Measurements from ENCODE around the gene LZTS3.
"Not testable (repeated sequence)": the region's sequence is repeated elsewhere in the genome, so short reads cannot be mapped to it uniquely, and the experiment has no call there.

The LZTS3 gene

DNA sequence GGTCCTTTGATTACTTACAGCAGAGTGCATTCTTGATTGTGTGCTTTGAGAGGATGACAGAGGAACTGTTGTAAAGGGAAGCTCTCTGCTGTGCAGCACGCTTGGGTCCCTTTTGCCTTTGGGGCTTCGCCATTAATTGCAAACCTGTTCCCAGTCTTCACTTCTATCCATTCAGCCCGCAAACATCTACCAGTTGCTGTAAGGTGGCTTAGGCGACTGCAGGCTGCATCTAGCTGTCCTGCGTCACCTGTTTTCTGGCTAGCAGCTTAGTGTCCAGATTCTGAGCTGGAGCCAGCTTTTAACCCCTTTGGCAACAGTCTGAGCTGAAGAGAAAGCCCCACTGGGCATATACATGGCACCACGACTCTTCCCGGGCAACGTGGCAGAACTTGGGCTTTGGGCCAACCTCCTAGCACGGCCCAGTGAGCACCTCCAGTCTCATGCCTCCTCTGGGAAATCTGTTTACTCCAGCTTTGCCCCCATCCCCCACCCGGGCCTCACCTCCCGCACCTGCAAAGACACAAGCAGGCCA lies 11.2 kb downstream of the LZTS3 start:
- H3K27ac ChIP-seq (ENCODE audit: low read depth, low read length) = no peak overlapping the region

DNA sequence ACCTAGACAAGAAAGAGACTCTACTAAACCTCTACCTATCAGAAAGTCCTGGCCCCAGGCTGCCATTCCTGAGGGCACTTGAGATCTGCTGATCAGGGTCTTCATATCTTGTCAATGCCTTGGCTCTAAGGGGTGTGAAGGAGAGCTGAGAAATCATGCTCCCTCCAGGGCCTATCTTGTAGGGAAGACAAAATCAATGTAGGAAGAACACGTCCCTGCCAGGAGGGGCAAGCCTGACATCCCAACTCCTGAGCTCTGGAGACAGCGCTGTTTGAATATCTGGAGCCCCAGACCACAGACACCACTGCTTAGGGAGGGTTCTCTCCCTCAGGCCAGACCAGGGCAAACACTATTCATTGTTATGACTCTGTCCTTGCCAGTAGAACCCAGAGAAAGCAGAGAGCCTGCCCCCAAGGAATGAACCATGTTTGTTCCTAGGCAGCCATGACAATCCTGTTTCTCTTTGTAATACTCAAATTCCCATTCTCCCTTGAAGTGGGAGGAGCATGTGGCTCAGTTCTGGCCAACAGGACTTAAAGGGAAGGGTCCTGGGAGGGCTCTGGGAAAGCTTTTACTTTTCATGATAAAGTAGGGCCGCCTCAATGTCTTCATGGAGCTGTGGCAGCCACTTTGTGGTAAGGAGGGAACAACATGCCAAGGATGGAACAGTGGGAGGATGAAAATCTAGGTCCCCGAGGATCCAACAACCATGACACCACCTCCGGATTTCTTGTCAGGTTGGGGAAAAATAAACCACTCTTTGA lies 11.9 kb downstream of the LZTS3 start:
- no peak overlapping the region for H3K4me3 ChIP-seq (ENCODE audit: low read length)
- peaks cover 14% of the 10 kb centered on the region for H3K4me1 ChIP-seq (ENCODE audit: control insufficient read depth, insufficient read depth, low read length)
- H3K27ac ChIP-seq (ENCODE audit: low read depth, low read length) = no peak overlapping the region

More for the DNA sequence above, 11.2 kb downstream of the LZTS3 start:
- Histone ChIP-seq H3K4me3 (ENCODE audit: low read length) (no peak overlapping the region), H3K36me3 (ENCODE audit: control insufficient read depth, insufficient read depth, low read length) (no peaks in the 10 kb centered on the region), H3K27me3 (ENCODE audit: control insufficient read depth, insufficient read depth, low read length) (no peaks in the 10 kb centered on the region), H3K9ac (ENCODE audit: low read length) (no peak overlapping the region), H3K4me1 (ENCODE audit: control insufficient read depth, insufficient read depth, low read length) (peaks cover 14% of the 10 kb centered on the region)

DNA sequence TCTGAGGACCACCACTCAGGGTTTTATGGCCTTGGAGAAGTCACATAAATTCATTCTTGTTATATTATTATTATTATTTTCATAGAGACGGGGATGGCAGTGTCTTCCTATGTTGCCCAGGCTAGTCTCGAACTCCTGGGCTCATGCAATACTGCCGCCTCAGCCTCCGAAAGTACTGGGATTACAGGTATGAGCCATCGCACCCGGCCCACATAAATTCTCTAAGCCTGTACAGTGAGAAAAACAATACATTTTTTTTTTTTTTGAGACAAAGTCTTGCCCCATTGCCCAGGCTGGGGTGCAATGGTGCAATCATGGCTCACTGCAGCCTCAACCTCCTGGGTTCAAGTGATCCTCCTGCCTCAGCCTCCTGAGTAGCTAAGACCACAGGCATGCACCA lies 12.9 kb downstream of the LZTS3 start:
- no peaks in the 10 kb centered on the region for H3K27me3 ChIP-seq (ENCODE audit: control insufficient read depth, insufficient read depth, low read length)
- H3K27ac ChIP-seq (ENCODE audit: low read depth, low read length) = no peak overlapping the region
- H3K36me3 ChIP-seq (ENCODE audit: control insufficient read depth, insufficient read depth, low read length) = no peaks in the 10 kb centered on the region
- H3K4me1 ChIP-seq (ENCODE audit: control insufficient read depth, insufficient read depth, low read length) = peaks cover 14% of the 10 kb centered on the region
- H3K9ac ChIP-seq (ENCODE audit: low read length) = no peak overlapping the region
- no peak overlapping the region for H3K4me3 ChIP-seq (ENCODE audit: low read length)

More for the DNA sequence above, 11.9 kb downstream of the LZTS3 start:
- Histone ChIP-seq H3K9ac (ENCODE audit: low read length) (no peak overlapping the region), H3K27me3 (ENCODE audit: control insufficient read depth, insufficient read depth, low read length) (no peaks in the 10 kb centered on the region), H3K36me3 (ENCODE audit: control insufficient read depth, insufficient read depth, low read length) (no peaks in the 10 kb centered on the region)

DNA sequence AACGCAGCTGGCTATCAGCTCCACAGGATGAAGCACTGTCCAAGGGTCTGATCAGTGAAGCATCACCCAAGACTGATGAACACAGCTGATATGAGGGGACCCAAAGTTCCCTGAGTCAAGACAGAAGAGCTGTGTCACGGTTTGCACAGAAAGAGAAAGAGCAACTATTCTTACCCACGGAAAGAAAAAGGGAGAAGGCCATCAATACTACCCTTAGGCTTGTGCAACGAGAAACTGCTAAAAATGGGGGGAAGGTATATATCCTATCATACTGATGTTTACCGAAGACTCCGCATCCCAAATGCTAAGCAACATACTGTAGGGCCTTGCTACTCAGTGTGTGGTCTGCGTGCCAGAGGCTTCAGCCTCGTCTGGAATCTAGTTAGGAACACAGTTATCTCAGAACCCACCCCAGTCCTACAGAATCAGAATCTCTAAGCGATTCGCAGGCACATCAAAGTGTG lies 14.3 kb downstream of the LZTS3 start:
- Histone ChIP-seq H3K27me3 (ENCODE audit: control insufficient read depth, insufficient read depth, low read length) (no peaks in the 10 kb centered on the region), H3K9ac (ENCODE audit: low read length) (peak overlapping the region; percentile 97), H3K4me3 (ENCODE audit: low read length) (peak overlapping the region; percentile 91), H3K36me3 (ENCODE audit: control insufficient read depth, insufficient read depth, low read length) (no peaks in the 10 kb centered on the region), H3K27ac (ENCODE audit: low read depth, low read length) (peak overlapping the region; percentile 87), H3K4me1 (ENCODE audit: control insufficient read depth, insufficient read depth, low read length) (peaks cover 14% of the 10 kb centered on the region)

DNA sequence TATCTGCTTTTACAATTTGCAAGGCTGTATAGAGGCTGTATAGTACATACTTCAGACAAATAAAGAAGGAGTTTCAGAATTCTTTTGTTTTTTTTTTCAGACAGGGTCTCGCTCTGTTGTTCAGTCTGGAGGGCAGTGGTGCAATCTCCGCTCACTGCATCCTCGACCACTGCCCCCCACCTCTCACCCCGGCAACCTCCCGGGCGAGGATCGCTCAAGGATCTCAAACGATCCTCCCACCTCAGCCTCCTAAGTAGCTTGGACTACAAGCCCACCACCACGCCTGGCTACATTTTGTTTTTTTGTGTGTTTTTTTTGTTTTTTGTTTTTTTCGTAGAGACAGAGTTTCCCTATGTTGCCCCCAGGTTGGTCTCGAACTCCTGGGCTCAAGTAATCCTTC lies 15.5 kb downstream of the LZTS3 start:
- no peak overlapping the region for H3K9ac ChIP-seq (ENCODE audit: low read length)
- H3K27ac ChIP-seq (ENCODE audit: low read depth, low read length) = no peak overlapping the region
- peak overlapping the region; percentile 9 for H3K4me3 ChIP-seq (ENCODE audit: low read length)
- H3K27me3 ChIP-seq (ENCODE audit: control insufficient read depth, insufficient read depth, low read length) = no peaks in the 10 kb centered on the region
- H3K36me3 ChIP-seq (ENCODE audit: control insufficient read depth, insufficient read depth, low read length) = no peaks in the 10 kb centered on the region
- peaks cover 18% of the 10 kb centered on the region for H3K4me1 ChIP-seq (ENCODE audit: control insufficient read depth, insufficient read depth, low read length)

DNA sequence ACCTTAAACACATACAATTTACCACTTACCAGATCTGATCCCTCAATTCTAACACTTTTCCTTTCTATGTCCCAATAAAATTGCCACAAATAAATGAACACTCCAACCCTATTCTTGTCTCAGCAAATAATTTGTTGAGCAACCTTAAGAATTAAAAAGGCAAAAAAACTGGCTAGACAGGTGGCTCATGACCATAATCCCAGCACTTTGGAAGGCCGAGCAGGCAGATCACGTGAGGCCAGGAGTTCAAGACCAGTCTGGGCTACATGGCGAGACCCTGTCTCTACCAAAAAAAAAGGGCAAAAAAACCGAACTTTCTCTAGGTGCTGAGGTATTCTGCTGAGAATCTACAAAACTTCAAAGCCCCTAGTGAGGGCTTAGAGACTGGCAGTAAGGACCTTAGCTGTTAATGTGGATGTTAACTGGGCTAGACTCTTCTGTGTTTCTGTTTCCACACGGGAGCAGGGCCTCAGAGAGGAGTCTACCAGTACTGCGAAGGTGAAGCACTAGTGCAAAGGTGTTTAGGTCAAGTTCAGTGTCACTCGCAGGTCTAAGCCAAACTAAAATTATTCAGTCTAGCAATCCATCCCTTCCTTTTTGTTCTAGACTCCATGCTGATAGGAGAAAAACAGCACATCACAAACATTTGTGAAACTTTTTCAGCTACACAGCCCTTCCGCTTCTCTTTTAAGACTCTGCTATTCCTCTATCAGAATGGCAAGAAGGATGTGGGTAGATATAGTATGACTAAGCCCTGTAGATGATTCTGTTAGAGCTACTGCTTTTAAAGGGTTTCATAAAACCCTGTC lies 16.3 kb downstream of the LZTS3 start:
- no peak overlapping the region for H3K27ac ChIP-seq (ENCODE audit: low read depth, low read length)

DNA sequence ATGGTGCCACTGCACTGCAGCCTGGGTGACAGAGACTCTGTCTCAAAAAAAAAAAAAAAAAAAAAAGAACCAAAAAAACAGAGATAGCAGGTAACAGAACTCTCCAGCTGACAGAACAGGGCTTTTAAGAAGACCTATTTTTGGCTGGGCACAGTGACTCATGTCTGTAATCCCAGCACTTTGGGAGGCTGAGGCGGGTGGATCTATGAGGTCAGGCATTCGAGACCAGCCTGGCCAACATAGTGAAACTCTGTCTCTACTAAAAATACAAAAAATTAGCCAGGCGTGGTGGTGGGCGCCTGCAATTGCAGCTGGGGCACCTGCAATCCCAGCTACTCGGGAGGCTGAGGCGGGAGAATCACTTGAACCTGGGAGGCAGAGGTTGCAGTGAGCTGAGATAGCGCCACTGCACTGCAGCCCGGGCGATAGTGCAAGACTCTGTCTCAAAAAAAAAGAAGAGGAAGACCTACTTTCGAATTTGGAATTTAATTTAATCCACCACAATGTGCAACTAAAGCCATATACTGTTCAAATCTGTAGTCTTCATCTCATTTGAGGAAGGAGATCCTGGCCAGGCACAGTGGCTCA lies 21.2 kb downstream of the LZTS3 start:
- not testable (repeated sequence) for H3K27me3 ChIP-seq (ENCODE audit: control insufficient read depth, insufficient read depth, low read length); H3K4me1 ChIP-seq (ENCODE audit: control insufficient read depth, insufficient read depth, low read length); H3K9ac ChIP-seq (ENCODE audit: low read length); H3K27ac ChIP-seq (ENCODE audit: low read depth, low read length); H3K4me3 ChIP-seq (ENCODE audit: low read length); H3K36me3 ChIP-seq (ENCODE audit: control insufficient read depth, insufficient read depth, low read length)

More for the DNA sequence above, 16.3 kb downstream of the LZTS3 start:
- H3K27me3 ChIP-seq (ENCODE audit: control insufficient read depth, insufficient read depth, low read length) = no peaks in the 10 kb centered on the region
- no peak overlapping the region for H3K9ac ChIP-seq (ENCODE audit: low read length)
- no peaks in the 10 kb centered on the region for H3K36me3 ChIP-seq (ENCODE audit: control insufficient read depth, insufficient read depth, low read length)
- no peak overlapping the region for H3K4me3 ChIP-seq (ENCODE audit: low read length)
- H3K4me1 ChIP-seq (ENCODE audit: control insufficient read depth, insufficient read depth, low read length) = peaks cover 18% of the 10 kb centered on the region

DNA sequence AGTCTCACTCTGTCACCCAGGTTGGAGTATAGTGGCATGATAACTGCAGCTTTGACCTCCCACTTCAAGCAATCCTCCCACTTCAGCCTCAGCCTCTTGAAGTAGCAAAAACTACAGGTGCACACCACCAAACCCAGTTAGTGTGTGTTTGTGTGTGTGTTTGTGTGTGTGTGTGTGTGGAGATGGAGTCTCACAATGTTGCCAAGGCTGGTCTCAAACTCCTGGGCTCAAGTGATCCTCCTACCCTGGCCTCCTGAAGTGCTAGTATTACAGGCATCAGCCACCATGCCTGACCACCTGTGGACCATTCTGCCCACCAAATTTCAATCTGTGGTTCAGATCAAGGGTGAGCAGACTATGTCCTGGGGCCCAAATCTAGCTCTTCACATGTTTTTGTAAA lies 22.4 kb downstream of the LZTS3 start:
- Histone ChIP-seq H3K36me3 (ENCODE audit: control insufficient read depth, insufficient read depth, low read length) (peaks cover 5% of the 10 kb centered on the region), H3K27me3 (ENCODE audit: control insufficient read depth, insufficient read depth, low read length) (no peaks in the 10 kb centered on the region), H3K27ac (ENCODE audit: low read depth, low read length) (no peak overlapping the region), H3K9ac (ENCODE audit: low read length) (no peak overlapping the region), H3K4me1 (ENCODE audit: control insufficient read depth, insufficient read depth, low read length) (peaks cover 4% of the 10 kb centered on the region), H3K4me3 (ENCODE audit: low read length) (no peak overlapping the region)

DNA sequence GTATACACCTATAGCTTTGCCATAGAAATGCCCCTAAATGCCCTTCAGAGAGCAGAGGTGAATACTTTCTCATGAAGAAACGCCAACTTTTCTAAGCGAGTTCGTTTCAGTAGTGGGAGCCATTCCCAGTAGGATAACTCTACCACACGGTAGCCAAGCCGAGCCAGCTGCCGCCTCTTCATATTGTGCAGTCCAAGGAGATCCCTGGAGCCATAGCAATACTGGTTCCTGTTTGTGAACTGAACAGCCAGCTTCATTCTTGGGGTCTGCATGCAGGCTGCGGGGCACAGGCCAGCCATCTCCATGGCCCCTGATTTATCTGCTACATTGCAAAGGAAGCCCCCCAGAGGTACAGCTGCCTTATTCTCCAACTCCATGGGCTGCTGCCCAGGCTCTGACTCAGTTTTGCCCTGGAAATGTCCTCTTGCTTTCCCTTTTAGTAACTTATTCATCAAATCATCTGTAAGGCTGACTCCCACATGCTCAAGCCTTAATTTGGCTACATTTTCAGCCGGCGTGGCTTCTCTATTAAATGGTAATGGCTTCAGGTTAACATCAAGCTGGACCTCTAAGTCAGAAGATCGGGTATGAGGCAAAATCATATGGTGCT lies 26.5 kb downstream of the LZTS3 start:
- peaks cover 5% of the 10 kb centered on the region for H3K36me3 ChIP-seq (ENCODE audit: control insufficient read depth, insufficient read depth, low read length)
- no peaks in the 10 kb centered on the region for H3K4me1 ChIP-seq (ENCODE audit: control insufficient read depth, insufficient read depth, low read length)
- H3K27me3 ChIP-seq (ENCODE audit: control insufficient read depth, insufficient read depth, low read length) = no peaks in the 10 kb centered on the region
- H3K9ac ChIP-seq (ENCODE audit: low read length) = no peak overlapping the region
- no peak overlapping the region for H3K4me3 ChIP-seq (ENCODE audit: low read length)
- H3K27ac ChIP-seq (ENCODE audit: low read depth, low read length) = no peak overlapping the region

DNA sequence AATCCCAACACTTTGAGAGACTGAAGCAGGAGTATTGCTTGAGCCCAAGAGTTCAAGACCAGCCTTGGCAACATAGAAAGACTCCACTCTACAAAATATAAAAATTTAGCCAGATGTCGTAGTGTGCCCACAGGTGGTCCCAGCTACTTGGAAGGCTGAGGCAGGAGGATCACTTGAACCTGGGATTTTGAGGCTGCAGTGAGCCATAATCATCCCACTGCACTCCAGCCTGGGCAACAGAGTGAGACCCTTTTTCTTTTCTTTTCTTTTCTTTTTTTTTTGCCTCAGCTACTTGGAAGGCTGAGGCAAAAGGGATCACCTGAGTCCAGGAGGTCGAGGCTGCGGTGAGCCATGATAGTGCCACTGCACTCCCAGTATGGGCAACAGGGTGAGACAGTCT lies 31.6 kb downstream of the LZTS3 start:
- Histone ChIP-seq H3K9ac (ENCODE audit: low read length) (no peak overlapping the region), H3K4me3 (ENCODE audit: low read length) (no peak overlapping the region), H3K4me1 (ENCODE audit: control insufficient read depth, insufficient read depth, low read length) (no peaks in the 10 kb centered on the region), H3K36me3 (ENCODE audit: control insufficient read depth, insufficient read depth, low read length) (peaks cover under 1% of the 10 kb centered on the region), H3K27ac (ENCODE audit: low read depth, low read length) (no peak overlapping the region), H3K27me3 (ENCODE audit: control insufficient read depth, insufficient read depth, low read length) (no peaks in the 10 kb centered on the region)

DNA sequence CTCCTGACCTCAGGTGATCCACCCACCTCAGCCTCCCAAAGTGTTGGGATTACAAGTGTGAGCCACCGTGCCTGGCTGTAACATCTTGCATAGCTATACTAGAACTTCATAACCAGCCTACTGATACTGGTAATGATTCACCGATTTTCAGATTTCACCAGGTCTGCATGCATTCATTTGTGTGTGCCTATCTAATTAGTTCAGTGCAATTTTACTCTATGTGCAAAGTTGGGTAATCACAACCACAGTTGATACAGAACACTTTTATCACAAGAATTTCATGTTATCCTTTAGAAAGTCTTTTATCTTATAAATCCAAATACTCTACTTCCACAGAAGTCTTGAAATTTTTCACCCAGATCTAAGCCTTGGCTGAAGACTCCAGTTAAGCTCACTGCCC lies 35.9 kb downstream of the LZTS3 start:
- Histone ChIP-seq H3K4me3 (ENCODE audit: low read length) (no peak overlapping the region), H3K36me3 (ENCODE audit: control insufficient read depth, insufficient read depth, low read length) (no peaks in the 10 kb centered on the region), H3K9ac (ENCODE audit: low read length) (no peak overlapping the region), H3K27ac (ENCODE audit: low read depth, low read length) (no peak overlapping the region), H3K27me3 (ENCODE audit: control insufficient read depth, insufficient read depth, low read length) (no peaks in the 10 kb centered on the region), H3K4me1 (ENCODE audit: control insufficient read depth, insufficient read depth, low read length) (no peaks in the 10 kb centered on the region)

DNA sequence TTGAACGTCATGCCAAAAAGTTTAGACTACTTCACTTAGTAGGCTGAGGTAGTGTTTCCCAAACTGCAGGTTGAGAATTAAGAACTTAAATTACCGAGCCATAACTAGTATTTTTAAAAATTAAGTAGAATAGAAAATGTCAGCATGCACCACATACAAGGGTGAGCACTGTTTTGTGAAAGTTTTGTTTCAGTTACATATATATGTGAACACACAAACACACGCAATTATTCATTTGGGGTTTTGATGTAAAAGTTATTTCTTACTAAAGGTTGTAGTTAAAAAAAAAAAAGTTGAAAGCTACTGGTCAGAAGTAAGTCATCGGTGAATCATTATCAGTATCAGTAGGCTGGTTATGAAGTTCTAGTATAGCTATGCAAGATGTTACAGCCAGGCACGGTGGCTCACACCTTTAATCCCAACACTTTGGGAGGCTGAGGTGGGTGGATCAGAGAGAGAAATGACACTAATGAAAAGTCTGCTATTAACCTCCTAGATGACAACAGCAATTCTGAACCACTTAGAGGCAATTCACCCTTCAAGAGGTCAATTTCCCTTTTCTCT lies 37.8 kb downstream of the LZTS3 start:
- Histone ChIP-seq H3K4me1 (ENCODE audit: control insufficient read depth, insufficient read depth, low read length) (no peaks in the 10 kb centered on the region), H3K4me3 (ENCODE audit: low read length) (no peak overlapping the region), H3K36me3 (ENCODE audit: control insufficient read depth, insufficient read depth, low read length) (no peaks in the 10 kb centered on the region), H3K9ac (ENCODE audit: low read length) (no peak overlapping the region), H3K27me3 (ENCODE audit: control insufficient read depth, insufficient read depth, low read length) (no peaks in the 10 kb centered on the region), H3K27ac (ENCODE audit: low read depth, low read length) (no peak overlapping the region)
